Vagina (tissue), 2 donors: ENCODE data around the gene CASKIN2. TPM values are rescaled to one million over a fixed set of nuclear protein-coding genes. Genes with fewer than 3 reads are reported as not detected.

Experiments used
- DNase-seq, 2 donors: peaks; one replicate each; pipeline ENCODE4 v3.0.0-alpha.2; 2017; ENCODE audit errors: extremely low spot score in 2 of 2
- H3K27ac ChIP-seq: fragments of 200-600 bp; sonication (generic); one replicate; pipeline ENCODE4 v1.5.1; 2019
- H3K27me3 ChIP-seq: fragments of 200-600 bp; sonication (generic); one replicate; pipeline ENCODE4 v1.5.1; 2019
- H3K36me3 ChIP-seq, 2 donors: fragments of 200-600 bp; sonication (generic); one replicate each; pipeline ENCODE4 v1.5.1; 2017 to 2019
- H3K4me1 ChIP-seq: fragments of 200-600 bp; sonication (generic); one replicate; pipeline ENCODE4 v1.5.1; 2019
- H3K4me3 ChIP-seq, 2 donors: fragments of 200-600 bp; sonication (generic); 1 replicate in 1 of 2; 2 replicates in 1 of 2; pipeline ENCODE4 v1.5.1; 2016 to 2019
- H3K9me3 ChIP-seq: fragments of 200-600 bp; sonication (generic); one replicate; pipeline ENCODE4 v1.5.1; 2019
- CTCF ChIP-seq, 3 experiments: fragments of 450-650 bp in 2 of 3; fragments of 200-600 bp in 1 of 3; sonication (generic) in 1 of 3; IDR thresholded peaks; one replicate each; pipeline ENCODE4 v1.5.1; 2017 to 2019; ENCODE audit warnings: antibody characterized with exemption in 3 of 3, mild to moderate bottlenecking in 2 of 3, moderate library complexity in 2 of 3
- POLR2A ChIP-seq, 2 donors: fragments of 450-650 bp; IDR thresholded peaks; one replicate each; pipeline ENCODE4 v1.6.1; 2017; ENCODE audit warnings: antibody characterized with exemption in 2 of 2, mild to moderate bottlenecking in 2 of 2, moderate library complexity in 2 of 2
- POLR2AphosphoS5 ChIP-seq, 2 donors: sonication (generic); formaldehyde crosslinking; IDR thresholded peaks; one replicate each; pipeline ENCODE4 v1.9.0; 2017; ENCODE audit warnings: antibody characterized with exemption in 2 of 2, mild to moderate bottlenecking in 2 of 2, low read depth in 1 of 2; ENCODE audit not compliant: insufficient read depth in 1 of 2
- intact Hi-C: fragments of 100-400 bp; cut with DNase I; formaldehyde crosslinking; loops from one replicate; pipeline ENCODE4 v1.15.1; 2023
- total RNA-seq: library from RNA; depleted of rRNA; stranded (reverse); fragments of >200 nt; gene quantifications from one replicate; pipeline ENCODE4 v1.2.3, GENCODE V29; 2016

The CASKIN2 gene
- total RNA-seq, 1 donor from 2014 or later: 19.9 TPM

DNA sequence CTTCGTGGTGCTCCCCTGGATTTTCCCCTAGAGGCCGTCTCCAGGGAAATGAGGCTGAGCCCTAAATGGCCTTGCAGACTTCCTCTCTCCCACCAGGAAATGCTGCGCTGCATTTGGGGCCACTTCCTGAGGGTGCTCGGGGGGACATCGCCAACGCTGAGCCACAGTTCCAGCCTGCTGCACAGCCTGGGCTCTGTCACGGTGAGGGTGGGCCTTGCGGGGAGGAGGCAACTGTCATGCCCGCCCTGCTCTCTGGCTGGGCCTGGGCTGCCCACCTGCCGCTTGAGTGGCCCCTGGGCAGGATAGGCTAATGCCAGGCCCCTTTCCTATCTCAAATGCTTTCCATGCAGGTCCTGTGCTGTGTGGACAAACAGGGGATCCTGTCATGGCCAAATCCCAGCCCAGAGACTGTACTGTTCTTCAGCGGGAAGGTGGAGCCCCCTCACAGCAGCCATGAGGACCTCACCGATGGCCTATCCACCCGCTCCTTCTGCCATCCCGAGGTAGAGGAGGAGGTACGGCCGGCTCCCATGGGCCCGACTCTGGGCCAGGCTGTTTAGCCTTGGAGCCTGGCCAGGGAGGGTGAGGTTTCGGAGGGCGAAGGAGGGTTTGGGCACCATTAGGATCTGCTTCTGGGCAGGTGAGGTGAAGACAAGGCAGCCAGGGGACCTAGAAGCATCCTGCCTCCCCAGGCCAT lies 24.2 kb downstream of the CASKIN2 start:
- no peak overlapping the region for H3K27ac ChIP-seq
- intact Hi-C loops: no loop called here
- DNase-seq: no peak
- H3K4me1 ChIP-seq: no peaks in the 10 kb centered on the region
- peaks cover 0 to 48% of the 10 kb centered on the region in 2 donors for H3K36me3 ChIP-seq
- H3K9me3 ChIP-seq: no peaks in the 10 kb centered on the region
- no peak for TF ChIP-seq POLR2AphosphoS5 (IDR thresholded peaks at IDR 0.05; ENCODE audit: insufficient read depth in 1 of 2, low read depth in 1 of 2)
- TF ChIP-seq POLR2A (IDR thresholded peaks at IDR 0.05): no peak
- no peak for TF ChIP-seq CTCF (IDR thresholded peaks at IDR 0.05)
- H3K4me3 ChIP-seq: no peak overlapping the region
- no peaks in the 10 kb centered on the region for H3K27me3 ChIP-seq

- H3K36me3 ChIP-seq: peaks cover 0 to 39% of the 10 kb centered on the region in 2 donors
- no peaks in the 10 kb centered on the region for H3K4me1 ChIP-seq
- DNase-seq: no peak
- no peaks in the 10 kb centered on the region for H3K27me3 ChIP-seq
- H3K27ac ChIP-seq: no peak overlapping the region
- no peaks in the 10 kb centered on the region for H3K9me3 ChIP-seq
- intact Hi-C loops: no loop called here
- TF ChIP-seq CTCF (IDR thresholded peaks at IDR 0.05) (no peak), POLR2A (IDR thresholded peaks at IDR 0.05) (no peak), POLR2AphosphoS5 (IDR thresholded peaks at IDR 0.05; ENCODE audit: insufficient read depth in 1 of 2, low read depth in 1 of 2) (no peak)
- no peak overlapping the region for H3K4me3 ChIP-seq
Observed at GRCh38 chr17:75490173-75490743, 25.1 kb downstream of the CASKIN2 start.

DNA sequence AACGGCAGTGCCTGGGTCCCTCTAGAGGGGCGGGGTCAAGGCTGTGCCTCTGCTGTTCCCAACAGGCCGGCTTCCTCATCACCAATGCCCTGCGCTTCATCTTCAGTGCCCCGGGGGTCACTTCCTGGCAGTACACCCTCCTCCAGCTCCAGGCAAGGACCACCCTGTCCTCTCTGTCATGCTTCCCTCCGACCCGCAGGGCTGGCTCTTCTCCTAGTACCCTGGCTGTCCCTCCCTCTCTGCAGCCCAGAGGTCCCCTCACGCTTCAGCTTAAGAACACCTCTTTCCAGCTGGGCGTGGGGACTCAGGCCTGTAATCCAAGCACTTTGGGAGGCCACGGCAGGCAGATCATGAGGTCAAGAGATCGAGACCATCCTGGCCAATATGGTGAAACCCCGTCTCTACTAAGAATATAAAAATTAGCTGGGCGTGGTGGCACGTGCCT lies 25.8 kb downstream of the CASKIN2 start:
- no peak for TF ChIP-seq POLR2AphosphoS5 (IDR thresholded peaks at IDR 0.05; ENCODE audit: insufficient read depth in 1 of 2, low read depth in 1 of 2)
- no peak for TF ChIP-seq POLR2A (IDR thresholded peaks at IDR 0.05)
- TF ChIP-seq CTCF (IDR thresholded peaks at IDR 0.05): no peak
- no peak for DNase-seq
- Histone ChIP-seq H3K27me3 (no peaks in the 10 kb centered on the region), H3K4me1 (no peaks in the 10 kb centered on the region), H3K27ac (no peak overlapping the region), H3K4me3 (no peak overlapping the region), H3K9me3 (no peaks in the 10 kb centered on the region), H3K36me3 (peaks cover 0 to 32% of the 10 kb centered on the region in 2 donors)
- intact Hi-C loops: no loop called here

- Histone ChIP-seq H3K9me3 (no peaks in the 10 kb centered on the region), H3K27ac (no peak overlapping the region), H3K4me3 (no peak overlapping the region), H3K27me3 (no peaks in the 10 kb centered on the region), H3K4me1 (no peaks in the 10 kb centered on the region), H3K36me3 (peaks cover 0 to 27% of the 10 kb centered on the region in 2 donors)
- intact Hi-C loops: no loop called here
- TF ChIP-seq CTCF (IDR thresholded peaks at IDR 0.05): no peak
- TF ChIP-seq POLR2A (IDR thresholded peaks at IDR 0.05): no peak
- no peak for TF ChIP-seq POLR2AphosphoS5 (IDR thresholded peaks at IDR 0.05; ENCODE audit: insufficient read depth in 1 of 2, low read depth in 1 of 2)
- no peak for DNase-seq
Observed at GRCh38 chr17:75488693-75489510, 26.4 kb downstream of the CASKIN2 start.
